Natural killer cell (primary cell): ENCODE results near the gene RUFY4. TPM values are rescaled to one million over a fixed set of nuclear protein-coding genes. Genes with fewer than 3 reads are reported as not detected.
"Not testable (repeated sequence)": the region's sequence is repeated elsewhere in the genome, so short reads cannot be mapped to it uniquely, and the experiment has no call there.

ENCODE experiments used
- ATAC-seq, 3 donors: fragments of 150-1000 bp in 2 of 3; fragments of 200-7000 bp in 1 of 3; cut with Tn5 transposase; 1 replicate in 1 of 3; 2 replicates in 2 of 3; pipeline ENCODE4 v1.10.0; 2021; ENCODE audit warnings: mild to moderate bottlenecking in 2 of 3, moderate library complexity in 2 of 3
- DNase-seq, 2 donors: peaks; one replicate each; pipeline versions ENCODE4 v3.0.0 to v3.0.0-alpha.2; 2013 to 2021; ENCODE audit warnings: mixed read lengths in 1 of 2
- H3K27ac ChIP-seq: one replicate; pipeline ENCODE4 v1.5.1; 2013; ENCODE audit warnings: mild to moderate bottlenecking, low read length
- H3K27me3 ChIP-seq: one replicate; pipeline ENCODE4 v1.6.1; 2013; ENCODE audit warnings: low read length; ENCODE audit not compliant: control insufficient read depth, insufficient read depth
- H3K36me3 ChIP-seq: one replicate; pipeline ENCODE4 v1.6.1; 2013; ENCODE audit warnings: low read length; ENCODE audit not compliant: control insufficient read depth, insufficient read depth
- H3K4me1 ChIP-seq: one replicate; pipeline ENCODE4 v1.6.1; 2013; ENCODE audit warnings: low read length; ENCODE audit not compliant: control insufficient read depth, insufficient read depth
- H3K4me3 ChIP-seq: one replicate; pipeline ENCODE4 v1.5.1; 2013; ENCODE audit warnings: low read length
- H3K9me3 ChIP-seq: one replicate; pipeline ENCODE4 v1.6.1; 2013; ENCODE audit warnings: low read length; ENCODE audit not compliant: control insufficient read depth, insufficient read depth
- H3K27ac Mint-ChIP-seq, 2 donors: one replicate each; pipeline ENCODE4 v1.8.0; 2022; ENCODE audit warnings: mild to moderate bottlenecking in 2 of 2, mixed read lengths in 2 of 2, moderate library complexity in 1 of 2
- H3K27me3 Mint-ChIP-seq, 2 donors: one replicate each; pipeline ENCODE4 v1.8.0; 2022; ENCODE audit warnings: low read depth in 2 of 2, mixed read lengths in 2 of 2
- H3K36me3 Mint-ChIP-seq: one replicate; pipeline ENCODE4 v1.8.0; 2022; ENCODE audit warnings: mixed read lengths
- H3K4me1 Mint-ChIP-seq, 2 donors: one replicate each; pipeline ENCODE4 v1.8.0; 2022; ENCODE audit warnings: mixed read lengths in 2 of 2
- H3K4me3 Mint-ChIP-seq: one replicate; pipeline ENCODE4 v1.8.0; 2022; ENCODE audit warnings: mild to moderate bottlenecking, moderate library complexity, mixed read lengths
- H3K9me3 Mint-ChIP-seq, 2 donors: one replicate each; pipeline ENCODE4 v1.8.0; 2022; ENCODE audit warnings: mixed read lengths in 2 of 2
- WGBS: methylation state at CpG from one replicate; pipeline ENCODE4 v1.1.7; 2013; ENCODE audit warnings: missing lambda C conversion rate; ENCODE audit not compliant: insufficient coverage; 5-methylcytosine and 5-hydroxymethylcytosine counted together
- intact Hi-C: fragments of 100-400 bp; cut with micrococcal nuclease; formaldehyde crosslinking; loops from one replicate; pipeline ENCODE4 v1.14.2; 2022
- total RNA-seq, 4 donors: library from RNA; stranded (reverse); fragments of 120-200 nt in 1 of 4; gene quantifications; one replicate each; pipeline versions ENCODE4 v1.2.3 to v1.2.4, GENCODE V29; 2013 to 2022
- TF ChIP-seq, protein P1 (sequence below): fragments of 200-600 bp; IDR thresholded peaks from one replicate; pipeline ENCODE4 v1.8.0; 2022; ENCODE audit warnings: antibody characterized with exemption

RUFY4 gene
- total RNA-seq, 3 donors from 2014 or later (not counting 1 experiment from before 2014, with no cell fraction given), result 0.82 to 3.1 (median 1.8) TPM

DNA sequence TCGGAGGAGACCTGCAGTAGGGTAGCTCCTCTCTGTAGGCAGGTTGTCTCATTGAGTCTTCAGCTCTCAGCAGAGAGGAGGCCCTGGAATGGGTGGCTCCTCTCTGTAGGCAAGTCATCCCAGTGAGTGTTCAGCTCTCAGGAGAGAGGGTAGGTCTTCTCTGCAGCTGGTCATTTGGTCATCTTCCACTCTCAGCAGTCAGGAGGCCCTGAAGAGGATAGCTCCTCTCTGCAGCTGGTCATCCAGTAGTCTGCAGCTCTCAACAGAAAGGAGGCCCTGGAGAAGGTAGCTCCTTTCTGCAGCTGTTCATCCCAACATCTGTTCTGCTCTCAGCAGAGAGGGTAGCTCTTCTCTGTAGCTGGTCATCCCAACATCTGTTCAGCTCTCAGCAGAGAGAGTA lies 26.0 kb upstream of the RUFY4 start:
- ATAC-seq (no peak), DNase-seq (no peak)
- Histone ChIP-seq H3K36me3 (no peaks in the 10 kb centered on the region), H3K9me3 (no peaks in the 10 kb centered on the region), H3K27ac (no peak overlapping the region), H3K4me1 (no peaks in the 10 kb centered on the region), H3K27me3 (peaks cover 2% of the 10 kb centered on the region), H3K4me3 (no peak overlapping the region)
- Mint-ChIP-seq H3K27ac (no peak overlapping the region), H3K27me3 (peaks cover 33 to 53% of the 10 kb centered on the region in 2 donors), H3K9me3 (peaks cover 0 to 2% of the 10 kb centered on the region in 2 donors), H3K36me3 (no peaks in the 10 kb centered on the region), H3K4me3 (no peak overlapping the region), H3K4me1 (peaks cover 0 to 4% of the 10 kb centered on the region in 2 donors)
- intact Hi-C loops, result no loop called here
- TF ChIP-seq, protein P1, sequence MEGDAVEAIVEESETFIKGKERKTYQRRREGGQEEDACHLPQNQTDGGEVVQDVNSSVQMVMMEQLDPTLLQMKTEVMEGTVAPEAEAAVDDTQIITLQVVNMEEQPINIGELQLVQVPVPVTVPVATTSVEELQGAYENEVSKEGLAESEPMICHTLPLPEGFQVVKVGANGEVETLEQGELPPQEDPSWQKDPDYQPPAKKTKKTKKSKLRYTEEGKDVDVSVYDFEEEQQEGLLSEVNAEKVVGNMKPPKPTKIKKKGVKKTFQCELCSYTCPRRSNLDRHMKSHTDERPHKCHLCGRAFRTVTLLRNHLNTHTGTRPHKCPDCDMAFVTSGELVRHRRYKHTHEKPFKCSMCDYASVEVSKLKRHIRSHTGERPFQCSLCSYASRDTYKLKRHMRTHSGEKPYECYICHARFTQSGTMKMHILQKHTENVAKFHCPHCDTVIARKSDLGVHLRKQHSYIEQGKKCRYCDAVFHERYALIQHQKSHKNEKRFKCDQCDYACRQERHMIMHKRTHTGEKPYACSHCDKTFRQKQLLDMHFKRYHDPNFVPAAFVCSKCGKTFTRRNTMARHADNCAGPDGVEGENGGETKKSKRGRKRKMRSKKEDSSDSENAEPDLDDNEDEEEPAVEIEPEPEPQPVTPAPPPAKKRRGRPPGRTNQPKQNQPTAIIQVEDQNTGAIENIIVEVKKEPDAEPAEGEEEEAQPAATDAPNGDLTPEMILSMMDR, result no peak
- WGBS, result 91% methylated on average over 1 of the region's 1 CpG

DNA sequence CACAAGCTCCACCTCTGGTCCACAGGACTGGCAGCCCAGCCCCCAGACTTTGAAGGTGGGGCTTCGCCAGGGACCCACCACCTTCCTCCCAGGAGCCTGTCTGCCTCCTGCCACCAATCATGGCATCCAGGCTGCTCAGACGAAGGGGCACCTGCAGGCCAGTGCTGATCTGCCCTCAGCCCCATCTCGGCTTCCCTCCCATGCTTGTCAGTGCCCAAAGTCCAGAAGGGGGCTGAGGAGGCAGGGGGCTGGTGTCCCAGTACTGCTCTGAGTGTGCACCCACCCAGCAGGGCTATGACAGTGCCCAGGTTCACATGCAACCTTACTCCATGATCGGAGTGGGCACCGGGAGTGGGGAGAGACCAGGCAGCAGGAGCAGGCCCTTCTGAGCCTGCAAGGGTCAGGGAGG lies 25.3 kb upstream of the RUFY4 start:
- TF ChIP-seq, protein P1, result no peak
- intact Hi-C loops, result no loop called here
- DNase-seq (no peak), ATAC-seq (no peak)
- no peaks in the 10 kb centered on the region for H3K36me3 ChIP-seq
- peaks cover under 1% of the 10 kb centered on the region for H3K27me3 ChIP-seq
- WGBS, result 91% methylated on average over 5 of the region's 5 CpGs
- Mint-ChIP-seq H3K36me3 (no peaks in the 10 kb centered on the region), H3K27me3 (peaks cover 35 to 53% of the 10 kb centered on the region in 2 donors), H3K4me3 (no peak overlapping the region), H3K27ac (no peak overlapping the region), H3K9me3 (peaks cover 0 to 2% of the 10 kb centered on the region in 2 donors), H3K4me1 (peaks cover 0 to 4% of the 10 kb centered on the region in 2 donors)
- H3K9me3 ChIP-seq, result no peaks in the 10 kb centered on the region
- H3K4me1 ChIP-seq, result no peaks in the 10 kb centered on the region
- no peak overlapping the region for H3K27ac ChIP-seq
- no peak overlapping the region for H3K4me3 ChIP-seq

DNA sequence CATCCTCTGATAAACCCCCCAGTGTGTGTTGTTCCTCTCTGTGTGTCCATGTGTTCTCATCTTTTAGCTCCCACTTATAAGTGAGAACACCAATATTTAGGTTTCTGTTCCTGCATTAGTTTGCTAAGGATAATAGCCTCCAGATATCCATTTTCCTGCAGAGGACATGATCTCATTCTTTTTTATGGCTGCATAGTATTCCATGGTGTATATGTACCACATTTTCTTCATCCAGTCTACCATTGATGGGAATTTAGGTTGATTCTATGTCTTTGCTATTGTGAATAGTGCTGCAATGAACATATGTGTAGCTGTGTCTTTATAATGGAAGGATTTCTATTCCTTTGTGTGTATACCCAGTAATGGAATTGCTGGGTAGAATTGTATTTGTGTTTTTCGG lies 24.5 kb upstream of the RUFY4 start:
- WGBS, result no CpG with 5 or more reads among the region's 1 CpG
- H3K27ac ChIP-seq, H3K27ac Mint-ChIP-seq, ATAC-seq, H3K4me1 Mint-ChIP-seq, H3K36me3 Mint-ChIP-seq, H3K4me1 ChIP-seq, DNase-seq, H3K4me3 ChIP-seq, intact Hi-C loops, H3K36me3 ChIP-seq, H3K4me3 Mint-ChIP-seq, H3K9me3 ChIP-seq, H3K9me3 Mint-ChIP-seq, H3K27me3 ChIP-seq: not testable (repeated sequence)
- H3K27me3 Mint-ChIP-seq, result peaks cover 30 to 50% of the 10 kb centered on the region in 2 donors

DNA sequence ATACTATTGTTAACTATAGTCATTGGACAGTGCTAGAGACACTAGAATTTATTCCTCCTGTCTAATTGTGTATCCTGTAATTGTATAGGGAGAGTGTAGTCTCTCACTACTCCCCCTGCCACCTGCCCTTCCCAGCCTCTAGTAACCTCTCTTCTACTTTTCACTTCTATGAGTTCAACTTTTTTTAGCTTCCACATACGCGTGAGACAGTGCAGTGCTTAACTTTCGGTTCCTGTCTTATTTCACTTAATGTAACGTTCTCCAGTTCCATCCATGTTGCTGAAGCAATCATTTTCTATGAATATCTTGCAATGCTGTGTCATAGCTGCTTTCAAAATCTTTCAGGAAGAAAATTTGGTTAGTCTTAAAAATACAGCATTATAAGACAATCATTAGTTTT lies 22.8 kb upstream of the RUFY4 start:
- intact Hi-C loops, result no loop called here
- H3K36me3 ChIP-seq, result no peaks in the 10 kb centered on the region
- H3K9me3 Mint-ChIP-seq, result peaks cover 0 to 2% of the 10 kb centered on the region in 2 donors
- no peaks in the 10 kb centered on the region for H3K4me1 Mint-ChIP-seq
- WGBS, result 41% methylated on average over 4 of the region's 4 CpGs
- ATAC-seq, result no peak
- H3K27me3 ChIP-seq, result no peaks in the 10 kb centered on the region
- H3K27ac Mint-ChIP-seq, result no peak overlapping the region
- no peak overlapping the region for H3K4me3 Mint-ChIP-seq
- peaks cover 5% of the 10 kb centered on the region for H3K9me3 ChIP-seq
- H3K4me3 ChIP-seq, result no peak overlapping the region
- no peaks in the 10 kb centered on the region for H3K4me1 ChIP-seq
- TF ChIP-seq, protein P1, result no peak
- H3K27me3 Mint-ChIP-seq, result peaks cover 24 to 43% of the 10 kb centered on the region in 2 donors
- H3K36me3 Mint-ChIP-seq, result no peaks in the 10 kb centered on the region
- no peak for DNase-seq
- no peak overlapping the region for H3K27ac ChIP-seq
